Measurements from ENCODE around the gene LMF1.

The LMF1 gene

DNA sequence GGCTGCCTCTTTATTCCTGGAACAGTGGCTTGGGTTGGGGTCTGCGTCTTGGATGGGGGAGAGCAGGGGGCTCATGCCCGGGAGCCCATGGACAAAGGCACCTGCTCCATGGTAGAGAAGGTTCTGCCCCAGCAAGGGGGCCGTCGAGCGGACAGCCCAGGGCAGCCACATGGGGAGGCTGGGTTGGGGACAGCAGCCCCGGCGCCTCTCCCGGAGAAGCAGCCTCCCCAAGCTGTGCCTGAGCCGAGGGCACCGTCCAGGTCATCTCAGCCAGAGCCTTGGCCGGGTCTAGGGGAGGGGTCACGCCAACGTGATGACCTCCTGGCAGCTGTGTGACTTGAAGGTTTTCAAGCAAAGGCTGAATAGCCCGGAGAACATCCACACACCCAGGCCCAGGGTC lies 137.4 kb downstream of the LMF1 start:
- no peak overlapping the region for H3K4me3 ChIP-seq (ENCODE audit: low read depth, low read length)
- ChIA-PET POLR2A (no interaction called here), CTCF (no interaction called here)
- TF ChIP-seq, protein P1, sequence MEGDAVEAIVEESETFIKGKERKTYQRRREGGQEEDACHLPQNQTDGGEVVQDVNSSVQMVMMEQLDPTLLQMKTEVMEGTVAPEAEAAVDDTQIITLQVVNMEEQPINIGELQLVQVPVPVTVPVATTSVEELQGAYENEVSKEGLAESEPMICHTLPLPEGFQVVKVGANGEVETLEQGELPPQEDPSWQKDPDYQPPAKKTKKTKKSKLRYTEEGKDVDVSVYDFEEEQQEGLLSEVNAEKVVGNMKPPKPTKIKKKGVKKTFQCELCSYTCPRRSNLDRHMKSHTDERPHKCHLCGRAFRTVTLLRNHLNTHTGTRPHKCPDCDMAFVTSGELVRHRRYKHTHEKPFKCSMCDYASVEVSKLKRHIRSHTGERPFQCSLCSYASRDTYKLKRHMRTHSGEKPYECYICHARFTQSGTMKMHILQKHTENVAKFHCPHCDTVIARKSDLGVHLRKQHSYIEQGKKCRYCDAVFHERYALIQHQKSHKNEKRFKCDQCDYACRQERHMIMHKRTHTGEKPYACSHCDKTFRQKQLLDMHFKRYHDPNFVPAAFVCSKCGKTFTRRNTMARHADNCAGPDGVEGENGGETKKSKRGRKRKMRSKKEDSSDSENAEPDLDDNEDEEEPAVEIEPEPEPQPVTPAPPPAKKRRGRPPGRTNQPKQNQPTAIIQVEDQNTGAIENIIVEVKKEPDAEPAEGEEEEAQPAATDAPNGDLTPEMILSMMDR (IDR thresholded peaks at IDR 0.05; ENCODE audit: insufficient read depth, low read length, missing control alignments): no peak
- DNase-seq (ENCODE audit: low read depth, low spot score): no peak

DNA sequence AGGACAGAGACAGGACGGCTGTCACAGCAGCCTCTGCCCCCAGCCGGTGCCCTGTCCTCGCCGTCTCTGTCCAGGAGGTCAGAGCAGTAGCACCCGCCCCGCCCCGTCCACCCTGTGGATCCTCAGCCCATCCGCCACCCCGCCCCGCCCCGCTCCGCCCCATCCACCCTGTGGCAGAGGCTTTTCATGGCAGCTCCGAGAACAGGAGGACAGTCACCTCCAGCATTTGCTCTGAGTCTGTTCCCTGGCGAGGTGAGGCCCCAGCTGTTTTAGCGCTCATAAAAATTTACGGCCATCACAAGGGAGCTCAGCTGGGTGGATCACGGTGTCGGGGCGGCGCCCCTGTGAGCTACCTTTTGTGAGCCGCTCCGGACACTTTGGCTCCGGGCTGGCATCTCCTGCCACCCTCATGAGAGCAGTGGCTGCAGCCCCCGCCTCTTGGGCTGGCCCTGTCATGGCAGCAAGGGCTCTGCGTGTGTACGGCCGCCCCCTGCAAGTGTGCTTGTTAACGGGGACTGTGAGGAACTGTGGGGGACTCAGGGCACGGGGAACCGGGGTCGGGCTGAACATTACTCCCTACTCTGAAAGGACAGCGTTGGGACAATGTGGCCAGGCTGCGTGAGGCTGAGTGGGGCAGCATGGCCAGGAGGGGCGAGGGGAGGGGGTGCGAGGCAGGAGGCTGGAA lies 138.0 kb downstream of the LMF1 start:
- H3K4me3 ChIP-seq (ENCODE audit: low read depth, low read length): no peak overlapping the region
- ChIA-PET POLR2A (no interaction called here), CTCF (no interaction called here)
- DNase-seq (ENCODE audit: low read depth, low spot score): no peak
- TF ChIP-seq, protein P1 (IDR thresholded peaks at IDR 0.05; ENCODE audit: insufficient read depth, low read length, missing control alignments): no peak

DNA sequence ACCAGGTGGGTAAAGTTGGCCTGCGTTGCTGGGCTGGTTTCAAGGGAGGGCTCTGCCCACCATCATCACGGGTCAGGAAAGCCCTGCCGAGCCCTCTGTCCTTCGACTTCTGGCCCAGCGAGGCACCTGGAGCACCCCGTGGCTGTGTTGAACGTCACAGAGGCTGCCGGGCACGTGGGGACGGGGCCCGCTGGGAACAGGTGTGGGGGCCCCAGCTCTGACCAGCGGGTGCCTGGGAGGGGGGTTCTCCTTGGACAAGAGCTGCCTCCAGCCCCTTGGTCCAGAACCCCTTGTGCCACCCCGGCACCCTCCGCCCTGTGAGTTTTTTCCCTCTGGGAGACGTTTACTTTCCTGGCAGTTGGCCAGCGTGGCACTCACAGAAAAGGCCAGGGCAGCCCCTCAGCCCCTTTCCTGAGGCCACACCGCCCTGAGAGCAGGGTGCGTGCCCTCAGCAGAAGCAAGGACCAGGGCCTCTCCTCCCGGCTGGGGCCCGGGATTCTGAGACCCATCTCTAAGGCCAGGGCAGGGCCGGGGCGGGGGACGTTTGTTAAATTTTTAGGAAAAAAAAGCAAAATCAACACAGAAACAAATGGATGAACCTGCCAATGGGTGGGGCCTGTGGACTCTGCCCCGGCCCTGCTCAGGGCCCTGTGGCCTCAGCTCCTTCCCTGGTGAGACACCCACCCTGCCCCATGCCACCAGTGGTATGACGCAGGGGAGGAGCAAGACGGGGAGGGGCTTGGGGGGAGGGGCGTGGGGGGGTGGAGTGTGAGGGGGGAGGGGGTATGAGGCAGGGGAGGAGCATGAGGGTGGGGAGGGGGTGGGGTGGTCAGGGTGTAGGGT lies 139.0 kb downstream of the LMF1 start:
- ChIA-PET CTCF (no interaction called here), POLR2A (no interaction called here)
- H3K4me3 ChIP-seq (ENCODE audit: low read depth, low read length): no peak overlapping the region
- no peak for DNase-seq (ENCODE audit: low read depth, low spot score)
- TF ChIP-seq, protein P1 (IDR thresholded peaks at IDR 0.05; ENCODE audit: insufficient read depth, low read length, missing control alignments): no peak

DNA sequence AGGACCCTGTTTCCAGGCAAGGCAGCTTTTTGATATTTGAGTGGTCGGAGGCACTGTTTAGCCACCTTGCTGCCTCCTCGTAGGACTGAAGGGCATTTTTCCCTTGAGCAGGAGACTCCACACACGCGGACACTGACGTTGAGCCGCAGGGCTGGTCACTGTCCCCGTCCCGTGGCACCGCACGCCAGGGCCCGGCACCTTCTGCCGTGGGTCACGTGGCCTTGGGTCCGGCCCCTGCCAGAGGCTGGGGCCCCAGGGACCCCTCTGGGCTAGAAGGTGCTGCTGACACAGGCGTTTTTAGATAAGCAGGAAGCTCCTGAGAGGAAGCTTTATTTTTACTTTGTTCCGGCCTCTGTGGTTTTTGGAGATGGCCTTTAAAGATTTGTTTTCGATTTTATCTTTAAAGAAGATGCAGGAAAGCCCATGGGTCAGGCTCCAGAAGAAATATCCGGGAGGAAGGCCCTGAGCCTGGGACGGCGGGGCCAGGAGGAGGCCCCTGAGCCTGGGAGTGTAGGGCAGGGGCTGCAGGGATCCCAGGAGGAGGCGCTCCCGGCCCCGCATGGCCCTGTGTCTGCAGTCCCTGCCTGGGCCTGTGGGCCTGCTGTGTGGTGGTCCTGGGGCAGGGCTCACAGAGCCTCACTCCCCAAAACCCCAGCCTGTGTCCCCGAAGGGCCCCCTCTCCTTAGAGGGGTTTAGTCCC lies 139.8 kb downstream of the LMF1 start:
- ChIA-PET POLR2A (no interaction called here), CTCF (no interaction called here)
- no peak overlapping the region for H3K4me3 ChIP-seq (ENCODE audit: low read depth, low read length)
- DNase-seq (ENCODE audit: low read depth, low spot score): no peak
- TF ChIP-seq, protein P1 (IDR thresholded peaks at IDR 0.05; ENCODE audit: insufficient read depth, low read length, missing control alignments): no peak

DNA sequence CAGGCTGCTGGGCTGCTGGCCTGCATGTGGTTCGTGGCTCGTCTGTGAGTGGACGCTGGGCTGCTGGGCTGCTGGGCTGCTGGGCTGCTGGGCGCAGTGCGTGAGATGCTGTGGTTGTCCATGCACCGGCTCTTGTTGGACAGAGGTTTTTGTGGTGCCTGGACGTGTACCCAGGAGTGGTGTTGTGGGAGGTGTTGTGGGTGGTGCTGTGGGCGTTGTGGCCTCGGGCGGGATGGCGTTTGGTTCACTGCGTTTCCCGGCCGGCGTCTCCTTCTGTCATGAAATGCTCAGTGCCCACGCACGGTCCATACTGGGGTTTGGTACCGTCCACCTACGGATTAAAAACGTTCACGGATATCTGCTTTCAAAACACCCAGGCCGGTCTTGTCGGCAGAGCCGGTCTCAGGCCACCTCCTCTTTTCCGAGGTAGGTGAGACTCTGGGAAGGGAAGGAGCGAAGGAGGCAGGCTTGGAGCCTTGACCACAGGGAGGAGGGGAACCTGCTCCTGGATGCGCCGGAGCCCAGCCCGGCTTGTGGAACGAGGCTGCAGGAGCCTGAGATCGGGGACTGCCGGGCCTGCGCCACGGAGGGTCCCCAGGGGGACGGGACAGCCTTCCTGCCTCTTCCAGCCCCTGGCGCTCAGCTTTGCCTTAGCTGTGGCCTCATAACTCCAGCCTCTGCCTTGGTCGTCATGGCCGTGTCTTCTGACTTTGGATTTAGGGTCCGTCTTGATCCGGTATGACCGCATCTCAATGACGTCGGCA lies 140.5 kb downstream of the LMF1 start:
- CTCF ChIA-PET: no interaction called here
- no peak overlapping the region for H3K4me3 ChIP-seq (ENCODE audit: low read depth, low read length)
- DNase-seq (ENCODE audit: low read depth, low spot score): no peak
- POLR2A ChIA-PET: no interaction called here
- TF ChIP-seq, protein P1 (IDR thresholded peaks at IDR 0.05; ENCODE audit: insufficient read depth, low read length, missing control alignments): no peak
